ENCODE data around the gene PPP6R2. TPM values are rescaled to one million over a fixed set of nuclear protein-coding genes. Genes with fewer than 3 reads are reported as not detected.

The PPP6R2 gene
- total RNA-seq, 1 experiment from 2014 or later, result 47.8 TPM

- TF ChIP-seq ZBTB43 (CRISPR knock-in tag; IDR thresholded peaks at IDR 0.05) (no peak), ZNF121 (CRISPR knock-in tag; IDR thresholded peaks at IDR 0.05) (no peak), ARID4B (CRISPR knock-in tag; IDR thresholded peaks at IDR 0.05; ENCODE audit: borderline replicate concordance) (no peak), NR1H2 (CRISPR knock-in tag; IDR thresholded peaks at IDR 0.05) (no peak), E2F1 (CRISPR knock-in tag; IDR thresholded peaks at IDR 0.05) (no peak), ETV6 (CRISPR knock-in tag; IDR thresholded peaks at IDR 0.05) (no peak), OVOL2 (CRISPR knock-in tag; IDR thresholded peaks at IDR 0.05; ENCODE audit: borderline replicate concordance) (no peak), CTCF (IDR thresholded peaks at IDR 0.05) (no peak), TCF7 (CRISPR knock-in tag; IDR thresholded peaks at IDR 0.05; ENCODE audit: low read depth) (no peak)
Observed at GRCh38 chr22:50490531-50491308, 147.6 kb downstream of the PPP6R2 start (continued).

Other genes starting within 250 kb of the PPP6R2 start
- 10.2 to 10.7 TPM (median 10.3 TPM) in 3 replicates for gene PANX2, start 172.6 kb upstream of the PPP6R2 start, total RNA-seq (2021)
- 79.9 to 90.4 TPM (median 81.3 TPM) in 3 replicates for gene TRABD, start 157.4 kb upstream of the PPP6R2 start, total RNA-seq (2021)
- 27.0 to 29.8 TPM (median 28.8 TPM) in 3 replicates for gene SELENOO, start 142.3 kb upstream of the PPP6R2 start, total RNA-seq (2021)
- gene TUBGCP6, start 98.3 kb upstream of the PPP6R2 start, total RNA-seq (2021), result 36.3 to 45.4 TPM (median 40.8 TPM) in 3 replicates
- 31.9 to 40.9 TPM (median 38.2 TPM) in 3 replicates for gene HDAC10, start 92.1 kb upstream of the PPP6R2 start, total RNA-seq (2021)
- 26.9 to 31.0 TPM (median 28.8 TPM) in 3 replicates for gene MAPK12, start 81.6 kb upstream of the PPP6R2 start, total RNA-seq (2021)
- 1.4 to 2.3 TPM (median 1.9 TPM) in 3 replicates for gene MAPK11, start 72.9 kb upstream of the PPP6R2 start, total RNA-seq (2021)
- 110 to 113 TPM (median 111 TPM) in 3 replicates for gene PLXNB2, start 35.7 kb upstream of the PPP6R2 start, total RNA-seq (2021)
- 2.3 to 2.7 TPM (median 2.5 TPM) in 3 replicates for gene DENND6B, start 16.3 kb upstream of the PPP6R2 start, total RNA-seq (2021)
- gene SBF1, start 131.7 kb downstream of the PPP6R2 start, total RNA-seq (2021), result 87.1 to 108 TPM (median 91.5 TPM) in 3 replicates
- 6.3 to 10.9 TPM (median 7.6 TPM) in 3 replicates for gene ADM2, start 138.2 kb downstream of the PPP6R2 start, total RNA-seq (2021)
- gene MIOX, start 143.5 kb downstream of the PPP6R2 start, total RNA-seq (2021), result 0.33 to 0.57 TPM (median 0.41 TPM) in 3 replicates
- 38.1 to 43.7 TPM (median 39.8 TPM) in 3 replicates for gene LMF2, start 164.4 kb downstream of the PPP6R2 start, total RNA-seq (2021)
- 69.8 to 78.4 TPM (median 70.3 TPM) in 3 replicates for gene NCAPH2, start 164.9 kb downstream of the PPP6R2 start, total RNA-seq (2021)
- gene SCO2, start 182.3 kb downstream of the PPP6R2 start, total RNA-seq (2021), result 1.5 to 5.5 TPM in 2 of 3 replicates, not detected in the other
- 1.2 to 1.8 TPM (median 1.5 TPM) in 3 replicates for gene TYMP, start 186.7 kb downstream of the PPP6R2 start, total RNA-seq (2021)
- not detected in 3 replicates for gene KLHDC7B, start 202.6 kb downstream of the PPP6R2 start, total RNA-seq (2021)
- gene SYCE3, start 219.6 kb downstream of the PPP6R2 start, total RNA-seq (2021), result 0.46 to 0.89 TPM (median 0.85 TPM) in 3 replicates
- gene CPT1B, start 235.1 kb downstream of the PPP6R2 start, total RNA-seq (2021), result 33.7 to 47.8 TPM (median 47.4 TPM) in 3 replicates
- 75.4 to 80.0 TPM (median 76.1 TPM) in 3 replicates for gene CHKB, start 239.5 kb downstream of the PPP6R2 start, total RNA-seq (2021)